H1 (cell line): ENCODE data around the gene BCAS1. TPM values are rescaled to one million over a fixed set of nuclear protein-coding genes. Genes with fewer than 3 reads are reported as not detected.

Experiments
- CTCF ChIA-PET: fragments of 300-600 bp; sonication (Branson Sonifier 250); formaldehyde crosslinking; loops from one replicate; lab custom pipeline; 2021; ENCODE audit not compliant: partially characterized antibody; lab: Charles Lee
- POLR2A ChIA-PET: fragments of 300-600 bp; sonication (Branson Sonifier 250); formaldehyde crosslinking; loops from one replicate; lab custom pipeline; 2021; ENCODE audit warnings: inconsistent platforms; ENCODE audit not compliant: partially characterized antibody; lab: Charles Lee
- DNase-seq, 2 experiments: peaks; one replicate each; pipeline versions ENCODE4 v3.0.0 to v3.0.0-alpha.2; 2010 to 2022; ENCODE audit warnings: low spot score in 2 of 2, low read depth in 1 of 2, mixed read lengths in 1 of 2
- FAIRE-seq: peaks from 2 replicates; lab custom pipeline; 2011; peaks lifted over from hg19 to GRCh38; lab: Jason Lieb, UNC
- H2AFZ ChIP-seq: 2 replicates; pipeline ENCODE4 v1.8.1; 2012; ENCODE audit warnings: low read length, inconsistent platforms
- H2AK5ac ChIP-seq: 2 replicates; pipeline ENCODE4 v1.6.1; 2013; ENCODE audit warnings: low read depth, low read length
- H2BK120ac ChIP-seq: replicated peaks from 2 replicates; pipeline ENCODE3; 2013; ENCODE audit warnings: low read depth, low read length, inconsistent platforms
- H2BK12ac ChIP-seq: 2 replicates; pipeline ENCODE4 v1.6.1; 2013; ENCODE audit warnings: low read depth, low read length
- H2BK15ac ChIP-seq: 2 replicates; pipeline ENCODE4 v1.6.1; 2013; ENCODE audit warnings: low read length
- H2BK20ac ChIP-seq: 2 replicates; pipeline ENCODE4 v1.6.1; 2013; ENCODE audit warnings: low read length
- H2BK5ac ChIP-seq: 2 replicates; pipeline ENCODE4 v1.6.1; 2013; ENCODE audit warnings: low read depth, low read length
- H3K14ac ChIP-seq: 2 replicates; pipeline ENCODE4 v1.6.1; 2013; ENCODE audit warnings: inconsistent platforms; ENCODE audit not compliant: insufficient read length
- H3K18ac ChIP-seq: 2 replicates; pipeline ENCODE4 v1.6.1; 2013; ENCODE audit warnings: low read length; ENCODE audit errors: extremely low read depth
- H3K23ac ChIP-seq: 2 replicates; pipeline ENCODE4 v1.6.1; 2013; ENCODE audit warnings: inconsistent platforms; ENCODE audit not compliant: insufficient read length
- H3K23me2 ChIP-seq: 2 replicates; pipeline ENCODE4 v1.6.1; 2013; ENCODE audit warnings: low read depth, low read length
- H3K27ac ChIP-seq: 2 replicates; pipeline ENCODE4 v1.6.1; 2011; ENCODE audit warnings: low read depth, low read length, inconsistent platforms
- H3K27me3 ChIP-seq, 4 experiments: replicated peaks in 1 of 4; 1 replicate in 1 of 4; 2 replicates in 3 of 4; pipeline versions ENCODE4 v1.6.1 to v1.8.1; 2011 to 2013; ENCODE audit warnings: low read length in 3 of 4, mild to moderate bottlenecking in 3 of 4, inconsistent platforms in 2 of 4, mixed read lengths in 2 of 4, moderate library complexity in 1 of 4; ENCODE audit not compliant: control insufficient read depth in 3 of 4, insufficient read depth in 3 of 4; ENCODE audit errors: extremely low read depth in 1 of 4
- H3K36me3 ChIP-seq, 4 experiments: 2 replicates each; pipeline versions ENCODE4 v1.6.1 to v1.8.1; 2011 to 2013; ENCODE audit warnings: mild to moderate bottlenecking in 4 of 4, low read length in 3 of 4, moderate library complexity in 2 of 4, control low read depth in 1 of 4, inconsistent platforms in 1 of 4; ENCODE audit not compliant: insufficient read depth in 4 of 4, control insufficient read depth in 2 of 4
- H3K4ac ChIP-seq: replicated peaks from 2 replicates; pipeline ENCODE3; 2013; ENCODE audit warnings: low read length, low read depth, mixed read lengths, inconsistent platforms; ENCODE audit not compliant: insufficient read length
- H3K4me1 ChIP-seq, 4 experiments: replicated peaks in 1 of 4; 1 replicate in 1 of 4; 2 replicates in 3 of 4; pipeline versions ENCODE4 v1.6.1 to v1.8.1; 2011 to 2013; ENCODE audit warnings: low read length in 3 of 4, inconsistent platforms in 2 of 4, mixed read lengths in 1 of 4; ENCODE audit not compliant: insufficient read depth in 4 of 4, control insufficient read depth in 3 of 4
- H3K4me2 ChIP-seq, 2 experiments: 2 replicates each; pipeline versions ENCODE4 v1.6.1 to v1.8.1; 2011 to 2013; ENCODE audit warnings: low read depth in 2 of 2, low read length in 2 of 2, control low read depth in 1 of 2, inconsistent platforms in 1 of 2, mild to moderate bottlenecking in 1 of 2; ENCODE audit not compliant: insufficient read depth in 1 of 2
- H3K4me3 ChIP-seq, 4 experiments: fragments of 200-600, 300-600 bp in 1 of 4; sonication (generic), shearing (Covaris generic), sonication (Bioruptor Twin) in 1 of 4; 2 replicates each; pipeline versions ENCODE4 v1.5.1 to v1.8.1; 2011 to 2016; ENCODE audit warnings: low read length in 4 of 4, low read depth in 3 of 4, control low read depth in 2 of 4, inconsistent platforms in 2 of 4, mild to moderate bottlenecking in 2 of 4, mixed read lengths in 1 of 4, moderate library complexity in 1 of 4; ENCODE audit not compliant: insufficient read depth in 2 of 4; ENCODE audit errors: extremely low read depth in 1 of 4
- H3K56ac ChIP-seq: replicated peaks from 2 replicates; pipeline ENCODE3; 2013; ENCODE audit warnings: low read depth, mild to moderate bottlenecking, mixed read lengths, low read length, inconsistent platforms; ENCODE audit not compliant: insufficient read length
- H3K79me1 ChIP-seq: 2 replicates; pipeline ENCODE4 v1.6.1; 2013; ENCODE audit warnings: low read depth, low read length, control low read depth
- H3K79me2 ChIP-seq, 2 experiments: 2 replicates each; pipeline versions ENCODE4 v1.6.1 to v1.8.1; 2012 to 2013; ENCODE audit warnings: low read length in 2 of 2, mild to moderate bottlenecking in 2 of 2, inconsistent platforms in 1 of 2; ENCODE audit not compliant: insufficient read depth in 2 of 2, control insufficient read depth in 1 of 2
- H3K9ac ChIP-seq, 4 experiments: replicated peaks in 1 of 4; 1 replicate in 1 of 4; 2 replicates in 3 of 4; pipeline versions ENCODE4 v1.6.1 to v1.8.1; 2011 to 2013; ENCODE audit warnings: low read depth in 3 of 4, low read length in 3 of 4, control low read depth in 2 of 4, mild to moderate bottlenecking in 2 of 4, moderate library complexity in 2 of 4, inconsistent platforms in 1 of 4; ENCODE audit errors: extremely low read depth in 1 of 4
- H3K9me3 ChIP-seq, 2 experiments: 2 replicates each; pipeline versions ENCODE4 v1.6.1 to v1.8.1; 2012 to 2013; ENCODE audit warnings: mild to moderate bottlenecking in 2 of 2, moderate library complexity in 2 of 2, control low read depth in 1 of 2, inconsistent platforms in 1 of 2, low read depth in 1 of 2, low read length in 1 of 2, mixed read lengths in 1 of 2; ENCODE audit not compliant: insufficient read depth in 2 of 2
- H4K20me1 ChIP-seq, 2 experiments: replicated peaks in 1 of 2; 2 replicates each; pipeline versions ENCODE3 to v1.8.1; 2011 to 2013; ENCODE audit warnings: inconsistent platforms in 2 of 2, low read length in 2 of 2, mild to moderate bottlenecking in 1 of 2; ENCODE audit not compliant: insufficient read depth in 2 of 2, control insufficient read depth in 1 of 2
- H4K5ac ChIP-seq: 2 replicates; pipeline ENCODE4 v1.6.1; 2013; ENCODE audit warnings: low read length, low read depth, mixed read lengths, inconsistent platforms; ENCODE audit not compliant: insufficient read length
- H4K8ac ChIP-seq: 2 replicates; pipeline ENCODE4 v1.8.0; 2013; ENCODE audit warnings: mild to moderate bottlenecking, moderate library complexity, low read length, inconsistent platforms; ENCODE audit not compliant: insufficient read depth; ENCODE audit errors: extremely low read depth
- H4K91ac ChIP-seq: replicated peaks from 2 replicates; pipeline ENCODE3; 2013; ENCODE audit warnings: low read length, mixed read lengths, inconsistent platforms; ENCODE audit not compliant: insufficient read length
- ATF2 ChIP-seq: IDR thresholded peaks from 2 replicates; pipeline ENCODE4 v1.6.1; 2012; ENCODE audit warnings: low read length, inconsistent platforms
- CTCF ChIP-seq, 3 experiments: IDR thresholded peaks; 1 replicate in 2 of 3; 2 replicates in 1 of 3; pipeline versions ENCODE4 v1.5.1 to v1.6.1; 2011; ENCODE audit warnings: low read length in 3 of 3, mild to moderate bottlenecking in 3 of 3, inconsistent platforms in 2 of 3, low read depth in 1 of 3, moderate library complexity in 1 of 3; ENCODE audit not compliant: insufficient read depth in 1 of 3; ENCODE audit errors: control extremely low read depth in 1 of 3
- POLR2AphosphoS5 ChIP-seq: IDR thresholded peaks from 2 replicates; pipeline ENCODE4 v1.6.1; 2011; ENCODE audit warnings: low read depth, low read length
- RNF2 ChIP-seq: fragments of 200-900, 300-1000 bp; sonication (generic); IDR thresholded peaks from 2 replicates; pipeline ENCODE4 v1.7.1; 2016; ENCODE audit warnings: borderline replicate concordance, low read depth, mild to moderate bottlenecking, antibody characterized with exemption, low read length; ENCODE audit not compliant: poor library complexity, severe bottlenecking; ENCODE audit errors: missing control alignments
- WGBS, 2 experiments: shearing (Covaris generic) in 1 of 2; methylation state at CpG; one replicate each; pipeline versions ENCODE4 v1.1.6 to v1.1.7; 2013 to 2015; ENCODE audit warnings: low lambda C conversion rate in 2 of 2, mixed read lengths in 2 of 2, inconsistent platforms in 1 of 2, low coverage in 1 of 2, missing lambda C conversion rate in 1 of 2; ENCODE audit not compliant: insufficient replicate concordance in 2 of 2, insufficient coverage in 1 of 2, insufficient read length in 1 of 2; ENCODE audit errors: extremely low coverage in 1 of 2, missing lambda C conversion rate in 1 of 2; 5-methylcytosine and 5-hydroxymethylcytosine counted together
- polyA plus RNA-seq, 7 experiments: library from polyadenylated mRNA; depleted of rRNA in 3 of 7; stranded (reverse) in 5 of 7; unstranded in 2 of 7; fragments of >200 nt in 5 of 7; fragments of 200-250 nt in 2 of 7; gene quantifications; 1 replicate in 5 of 7; 2 replicates in 1 of 7; 4 replicates in 1 of 7; pipeline versions ENCODE4 v1.2.1 to v1.2.3, GENCODE V29; 2011 to 2013; ENCODE audit warnings: missing spikeins in 2 of 7, mixed read lengths in 2 of 7
- total RNA-seq: library from RNA; stranded (reverse); fragmentation: NEBNext Ultra II Directional; extraction: Animal tissue kit (Norgen Biotek cat#: 25700); gene quantifications from 2 replicates; pipeline ENCODE4 v1.2.1, GENCODE V29; 2021

BCAS1 gene
- total and polyA plus RNA-seq, 2 of the 8 experiments (the other 6 are each of a cell fraction or from before 2014, with no cell fraction given): 0.06 to 0.19 TPM

GRCh38 chr20:53905019-53905819 is 165.2 kb downstream of the BCAS1 start:
- Histone ChIP-seq H3K4me2 (no peak overlapping the region), H2BK5ac (no peak overlapping the region), H2BK12ac (no peak overlapping the region; the same call in 1 of the 2 replicates), H2BK120ac (no peak overlapping the region), H3K9ac (no peak overlapping the region; a peak in 2 of 7 replicates), H2AK5ac (no peak overlapping the region), H3K14ac (no peak overlapping the region), H3K56ac (no peak overlapping the region), H4K8ac (peak overlapping the region; percentile 23; the same call in 1 of the 2 replicates), H3K23me2 (no peaks in the 10 kb centered on the region), H4K5ac (no peak overlapping the region), H4K91ac (no peak overlapping the region), H3K18ac (no peak overlapping the region), H2BK20ac (no peak overlapping the region), H3K4me1 (peaks cover 0 to 11% (median 6%) of the 10 kb centered on the region in 4 experiments; a peak in 4 of 7 replicates), H3K27ac (no peak overlapping the region), H3K4me3 (no peak overlapping the region), H4K20me1 (no peaks in the 10 kb centered on the region), H3K79me1 (no peaks in the 10 kb centered on the region), H2BK15ac (no peak overlapping the region), H3K79me2 (no peaks in the 10 kb centered on the region), H3K4ac (no peak overlapping the region), H2AFZ (no peak overlapping the region), H3K27me3 (no peaks in the 10 kb centered on the region), H3K36me3 (no peaks in the 10 kb centered on the region), H3K23ac (no peak overlapping the region), H3K9me3 (peaks cover 0 to 1% of the 10 kb centered on the region in 2 experiments; a peak in 1 of 4 replicates)
- no peak for TF ChIP-seq RNF2
- TF ChIP-seq POLR2AphosphoS5: no peak
- no peak for TF ChIP-seq CTCF (IDR thresholded peaks at IDR 0.05; ENCODE audit: control extremely low read depth in 1 of 3, insufficient read depth in 1 of 3, low read depth in 1 of 3, low read length in 3 of 3)
- TF ChIP-seq ATF2: no peak
- no peak for DNase-seq
- CTCF ChIA-PET: interaction anchor here (0.6 to 3.8 kb wide), 3 partner anchors 10 to 273 kb away, joined by 3 to 27 read pairs (median 3); no protein-coding TSS in a partner anchor
- 90% methylated on average over 13 of the region's 13 CpGs; no CpG with 5 or more reads in 1 of the 2 experiments for WGBS, 2 experiments
- POLR2A ChIA-PET: interaction anchor here (1.4 kb wide), 1 partner anchor 13 kb away, joined by 3 read pairs; no protein-coding TSS in a partner anchor
- FAIRE-seq: no peak
